HL-60 (cell line): ENCODE data around the gene C4B.

Experiments
- DNase-seq, 2 experiments: peaks; one replicate each; pipeline ENCODE4 v3.0.0-alpha.2; 2010 to 2020; ENCODE audit warnings: low read depth in 1 of 2, low spot score in 1 of 2
- H3K27ac ChIP-seq: fragments of 250-450 bp; sonication (Bioruptor Pico); replicated peaks from 2 replicates; pipeline ENCODE4 v1.5.1; 2020; ENCODE audit warnings: mild to moderate bottlenecking, moderate library complexity
- H3K27me3 ChIP-seq: fragments of 250-450 bp; sonication (Bioruptor Pico); 2 replicates; pipeline ENCODE4 v1.5.1; 2021; ENCODE audit warnings: mild to moderate bottlenecking, moderate library complexity; ENCODE audit not compliant: insufficient read depth, poor library complexity, severe bottlenecking
- H3K4me3 ChIP-seq: replicated peaks from 2 replicates; pipeline ENCODE4 v1.5.1; 2011; ENCODE audit warnings: mild to moderate bottlenecking, control low read depth, low read length; ENCODE audit not compliant: insufficient read depth
- GABPA ChIP-seq: IDR thresholded peaks from 2 replicates; pipeline ENCODE4 v1.6.1; 2012; ENCODE audit warnings: low read depth
- POLR2AphosphoS5 ChIP-seq: IDR thresholded peaks from 2 replicates; pipeline ENCODE4 v1.6.1; 2012; ENCODE audit warnings: low read depth
- SPI1 ChIP-seq: IDR thresholded peaks from 2 replicates; pipeline ENCODE4 v1.6.1; 2012; ENCODE audit warnings: low read depth, mild to moderate bottlenecking, borderline replicate concordance
- TF ChIP-seq, protein P1 (sequence below): IDR thresholded peaks from 2 replicates; pipeline ENCODE4 v1.6.1; 2012; ENCODE audit warnings: low read depth; ENCODE audit not compliant: insufficient replicate concordance
- TF ChIP-seq, protein P2 (sequence below): IDR thresholded peaks from one replicate; pipeline ENCODE4 v1.5.1; 2011; ENCODE audit warnings: low read length, control low read depth, inconsistent platforms; ENCODE audit not compliant: insufficient read depth

The C4B gene

DNA sequence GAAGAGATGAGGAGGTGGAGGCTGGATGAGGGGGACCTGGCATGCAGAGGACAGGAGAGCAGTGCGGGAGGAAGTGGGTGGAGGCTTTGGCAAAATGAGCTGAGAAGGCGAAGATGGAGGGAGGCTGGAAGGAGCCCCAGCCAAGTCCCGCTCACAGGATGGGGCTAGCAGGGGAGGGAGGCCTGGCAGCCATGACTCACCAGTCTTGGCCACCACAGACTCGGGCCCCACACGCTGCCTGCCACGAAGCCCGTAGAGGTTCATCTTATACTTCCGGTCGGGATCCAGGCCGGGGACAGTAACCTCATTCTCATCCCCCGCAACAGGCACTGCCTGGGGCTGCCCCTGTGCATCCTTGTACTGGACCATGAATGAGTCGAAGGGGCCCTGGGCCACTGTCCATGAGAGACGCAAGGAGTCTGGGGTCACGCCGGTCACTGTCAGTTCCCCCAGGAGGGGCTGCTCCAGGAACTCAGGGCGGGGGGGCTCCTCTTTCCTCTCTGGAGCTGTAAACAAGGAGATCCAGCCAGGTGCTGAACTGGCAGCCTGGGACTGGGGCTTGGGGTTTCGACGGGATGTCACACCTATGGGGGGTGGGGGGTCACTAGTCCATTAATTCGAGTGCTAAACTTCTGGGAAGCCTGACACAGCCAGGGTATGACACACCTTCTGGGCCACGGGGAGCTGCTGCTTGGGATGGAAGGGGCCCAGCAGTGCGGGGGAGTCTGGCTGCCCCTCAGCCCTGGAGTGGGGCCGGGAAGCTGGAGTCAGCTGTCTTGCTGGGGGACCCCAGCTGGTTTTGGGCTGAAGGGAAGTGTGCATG lies 66.8 kb downstream of the C4B start:
- TF ChIP-seq GABPA (no peak), SPI1 (no peak), POLR2AphosphoS5 (no peak)
- TF ChIP-seq, protein P1, sequence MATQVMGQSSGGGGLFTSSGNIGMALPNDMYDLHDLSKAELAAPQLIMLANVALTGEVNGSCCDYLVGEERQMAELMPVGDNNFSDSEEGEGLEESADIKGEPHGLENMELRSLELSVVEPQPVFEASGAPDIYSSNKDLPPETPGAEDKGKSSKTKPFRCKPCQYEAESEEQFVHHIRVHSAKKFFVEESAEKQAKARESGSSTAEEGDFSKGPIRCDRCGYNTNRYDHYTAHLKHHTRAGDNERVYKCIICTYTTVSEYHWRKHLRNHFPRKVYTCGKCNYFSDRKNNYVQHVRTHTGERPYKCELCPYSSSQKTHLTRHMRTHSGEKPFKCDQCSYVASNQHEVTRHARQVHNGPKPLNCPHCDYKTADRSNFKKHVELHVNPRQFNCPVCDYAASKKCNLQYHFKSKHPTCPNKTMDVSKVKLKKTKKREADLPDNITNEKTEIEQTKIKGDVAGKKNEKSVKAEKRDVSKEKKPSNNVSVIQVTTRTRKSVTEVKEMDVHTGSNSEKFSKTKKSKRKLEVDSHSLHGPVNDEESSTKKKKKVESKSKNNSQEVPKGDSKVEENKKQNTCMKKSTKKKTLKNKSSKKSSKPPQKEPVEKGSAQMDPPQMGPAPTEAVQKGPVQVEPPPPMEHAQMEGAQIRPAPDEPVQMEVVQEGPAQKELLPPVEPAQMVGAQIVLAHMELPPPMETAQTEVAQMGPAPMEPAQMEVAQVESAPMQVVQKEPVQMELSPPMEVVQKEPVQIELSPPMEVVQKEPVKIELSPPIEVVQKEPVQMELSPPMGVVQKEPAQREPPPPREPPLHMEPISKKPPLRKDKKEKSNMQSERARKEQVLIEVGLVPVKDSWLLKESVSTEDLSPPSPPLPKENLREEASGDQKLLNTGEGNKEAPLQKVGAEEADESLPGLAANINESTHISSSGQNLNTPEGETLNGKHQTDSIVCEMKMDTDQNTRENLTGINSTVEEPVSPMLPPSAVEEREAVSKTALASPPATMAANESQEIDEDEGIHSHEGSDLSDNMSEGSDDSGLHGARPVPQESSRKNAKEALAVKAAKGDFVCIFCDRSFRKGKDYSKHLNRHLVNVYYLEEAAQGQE: no peak
- TF ChIP-seq, protein P2, sequence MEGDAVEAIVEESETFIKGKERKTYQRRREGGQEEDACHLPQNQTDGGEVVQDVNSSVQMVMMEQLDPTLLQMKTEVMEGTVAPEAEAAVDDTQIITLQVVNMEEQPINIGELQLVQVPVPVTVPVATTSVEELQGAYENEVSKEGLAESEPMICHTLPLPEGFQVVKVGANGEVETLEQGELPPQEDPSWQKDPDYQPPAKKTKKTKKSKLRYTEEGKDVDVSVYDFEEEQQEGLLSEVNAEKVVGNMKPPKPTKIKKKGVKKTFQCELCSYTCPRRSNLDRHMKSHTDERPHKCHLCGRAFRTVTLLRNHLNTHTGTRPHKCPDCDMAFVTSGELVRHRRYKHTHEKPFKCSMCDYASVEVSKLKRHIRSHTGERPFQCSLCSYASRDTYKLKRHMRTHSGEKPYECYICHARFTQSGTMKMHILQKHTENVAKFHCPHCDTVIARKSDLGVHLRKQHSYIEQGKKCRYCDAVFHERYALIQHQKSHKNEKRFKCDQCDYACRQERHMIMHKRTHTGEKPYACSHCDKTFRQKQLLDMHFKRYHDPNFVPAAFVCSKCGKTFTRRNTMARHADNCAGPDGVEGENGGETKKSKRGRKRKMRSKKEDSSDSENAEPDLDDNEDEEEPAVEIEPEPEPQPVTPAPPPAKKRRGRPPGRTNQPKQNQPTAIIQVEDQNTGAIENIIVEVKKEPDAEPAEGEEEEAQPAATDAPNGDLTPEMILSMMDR: no peak
- peaks cover 17% of the 10 kb centered on the region for H3K27me3 ChIP-seq

DNA sequence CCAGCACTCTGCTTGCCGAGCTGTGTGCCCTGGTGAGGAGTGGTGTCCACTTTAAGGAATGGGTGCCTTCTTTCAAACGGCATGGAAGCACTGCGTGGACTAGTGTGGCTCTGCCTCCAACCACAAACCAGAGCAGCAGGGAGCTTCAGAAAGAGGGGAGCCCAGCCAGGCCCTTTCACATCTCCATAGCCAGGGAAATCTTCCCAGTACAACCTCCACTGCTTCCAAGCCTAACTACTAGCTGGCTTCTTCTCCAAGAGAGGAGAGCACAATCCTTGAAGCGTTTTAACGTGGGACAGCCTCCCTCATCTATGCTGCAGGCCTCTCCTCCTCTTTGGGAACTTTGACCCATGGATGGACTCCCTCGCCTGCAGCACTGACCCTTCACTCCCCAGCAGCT lies 67.9 kb downstream of the C4B start:
- DNase-seq: no peak
- Histone ChIP-seq H3K27me3 (peaks cover 26% of the 10 kb centered on the region), H3K27ac (no peak overlapping the region), H3K4me3 (no peak overlapping the region)
- TF ChIP-seq SPI1 (no peak), GABPA (no peak), POLR2AphosphoS5 (no peak)
- TF ChIP-seq, protein P2: no peak
- TF ChIP-seq, protein P1: no peak

More for the DNA sequence above, 66.8 kb downstream of the C4B start:
- DNase-seq: peak; percentile 35 to 47
- Histone ChIP-seq H3K27ac (no peak overlapping the region), H3K4me3 (no peak overlapping the region)

DNA sequence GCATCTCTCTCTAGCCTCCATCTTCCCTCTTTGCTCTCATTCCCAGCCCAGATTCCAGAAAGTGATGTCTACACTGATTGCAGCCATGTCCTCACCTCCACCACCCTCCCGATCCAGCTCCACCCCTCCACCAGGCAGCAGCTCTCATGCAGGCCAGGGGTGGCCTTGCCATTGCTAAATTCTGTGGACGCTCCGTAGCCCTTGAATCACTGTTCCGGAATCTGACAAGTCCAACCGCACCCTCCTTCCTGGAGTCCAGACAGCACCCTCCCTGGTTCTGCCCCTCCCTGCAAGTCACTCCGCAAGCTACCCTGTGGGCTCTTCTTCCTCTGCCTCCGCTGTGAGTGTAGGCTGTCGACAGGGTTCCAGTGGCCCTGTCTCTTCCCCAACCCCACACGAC lies 68.3 kb downstream of the C4B start:
- peaks cover 27% of the 10 kb centered on the region for H3K27me3 ChIP-seq

More for the DNA sequence above, 68.3 kb downstream of the C4B start:
- DNase-seq: no peak
- H3K27ac ChIP-seq: no peak overlapping the region
- no peak for TF ChIP-seq GABPA
- TF ChIP-seq, protein P1: no peak
- no peak for TF ChIP-seq POLR2AphosphoS5
- TF ChIP-seq, protein P2: no peak
- TF ChIP-seq SPI1: no peak
- H3K4me3 ChIP-seq: no peak overlapping the region
